HL-60/S4 treated with retinoic acid at 250 ng/mL for 4 days and 3 days (cell line): ENCODE results near the gene ADAMTS19.

Source experiments
- in situ Hi-C: fragments of 300-500 bp; cut with MboI; formaldehyde crosslinking; loops from 2 replicates; pipeline ENCODE4 v1.7.0; 2022; ENCODE audit warnings: low sequenced_read_pairs

Gene ADAMTS19

DNA sequence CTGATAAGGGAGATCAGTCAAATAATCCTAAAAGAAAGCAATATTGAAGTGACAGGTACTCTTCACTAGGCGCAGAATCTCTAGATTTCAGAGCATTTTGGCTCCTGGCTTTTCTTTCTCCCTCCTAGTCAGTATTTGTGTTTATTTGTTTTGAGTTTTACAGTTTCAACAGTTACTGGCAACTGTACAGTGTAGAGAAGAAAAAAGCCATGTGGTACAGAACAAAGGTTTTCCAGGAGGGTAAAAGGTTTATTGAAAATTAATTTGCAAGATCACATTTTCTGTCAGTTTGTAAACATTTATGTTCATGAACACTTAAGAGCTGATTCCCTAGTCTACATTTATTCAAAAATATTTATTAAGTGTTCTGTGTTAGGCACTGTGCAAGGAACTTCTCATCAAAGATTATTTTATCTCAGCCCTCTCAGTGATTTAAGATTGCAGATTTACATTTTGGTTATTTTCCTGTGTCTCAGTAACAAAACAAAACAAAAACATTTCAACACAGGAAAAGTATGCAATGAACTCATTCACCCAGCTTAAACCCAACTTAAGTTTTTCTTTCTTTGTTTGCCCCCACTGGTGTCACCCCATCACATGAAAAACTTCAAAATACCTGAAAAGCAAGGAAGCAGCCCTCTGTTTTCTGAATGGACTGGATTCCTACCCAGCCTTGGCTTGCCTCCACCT is 300.7 kb downstream of the ADAMTS19 start:
- in situ Hi-C loops: no loop called here

DNA sequence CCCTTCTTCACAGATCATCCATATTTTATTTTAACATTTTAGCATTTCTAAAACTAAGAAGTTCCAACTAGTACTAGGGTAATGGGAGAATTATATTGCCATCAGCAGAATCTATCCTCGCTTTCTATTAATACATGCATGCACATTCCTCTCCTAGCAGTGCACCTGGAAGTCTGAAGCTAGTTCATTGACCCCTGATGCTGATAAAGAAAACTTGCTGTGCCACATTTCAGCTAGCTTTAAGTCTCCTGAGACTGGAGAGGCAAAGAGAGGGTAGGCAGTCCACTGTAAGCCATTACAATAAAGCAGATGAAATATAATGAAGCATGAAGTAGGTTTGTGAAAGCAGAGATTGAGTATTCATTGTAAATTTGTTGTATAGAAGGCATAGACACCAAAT is 303.6 kb downstream of the ADAMTS19 start:
- in situ Hi-C loops: no loop called here

GRCh38 chr5:129766798-129767197 is 306.7 kb downstream of the ADAMTS19 start:
- in situ Hi-C loops: no loop called here

GRCh38 chr5:129767927-129768380 is 307.9 kb downstream of the ADAMTS19 start:
- in situ Hi-C loops: no loop called here

DNA sequence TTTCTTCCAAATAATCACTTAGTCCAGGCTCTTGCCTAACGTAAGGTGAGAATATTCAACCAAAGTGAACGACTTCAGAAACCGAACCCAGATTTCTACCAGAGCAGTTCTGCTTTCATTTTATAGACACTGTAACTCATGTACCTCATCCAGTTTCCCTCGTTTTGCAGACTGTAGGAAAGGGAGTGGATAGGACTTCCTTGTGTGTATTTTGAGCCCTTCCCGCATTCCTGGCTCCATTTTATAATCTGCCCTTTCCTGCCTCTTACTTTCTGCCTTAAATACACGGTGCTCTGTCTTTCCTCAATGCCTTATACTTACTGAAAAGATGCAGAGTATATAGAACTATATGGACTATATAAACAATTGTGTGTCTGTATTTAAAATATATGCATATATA is 308.6 kb downstream of the ADAMTS19 start:
- in situ Hi-C loops: no loop called here

DNA sequence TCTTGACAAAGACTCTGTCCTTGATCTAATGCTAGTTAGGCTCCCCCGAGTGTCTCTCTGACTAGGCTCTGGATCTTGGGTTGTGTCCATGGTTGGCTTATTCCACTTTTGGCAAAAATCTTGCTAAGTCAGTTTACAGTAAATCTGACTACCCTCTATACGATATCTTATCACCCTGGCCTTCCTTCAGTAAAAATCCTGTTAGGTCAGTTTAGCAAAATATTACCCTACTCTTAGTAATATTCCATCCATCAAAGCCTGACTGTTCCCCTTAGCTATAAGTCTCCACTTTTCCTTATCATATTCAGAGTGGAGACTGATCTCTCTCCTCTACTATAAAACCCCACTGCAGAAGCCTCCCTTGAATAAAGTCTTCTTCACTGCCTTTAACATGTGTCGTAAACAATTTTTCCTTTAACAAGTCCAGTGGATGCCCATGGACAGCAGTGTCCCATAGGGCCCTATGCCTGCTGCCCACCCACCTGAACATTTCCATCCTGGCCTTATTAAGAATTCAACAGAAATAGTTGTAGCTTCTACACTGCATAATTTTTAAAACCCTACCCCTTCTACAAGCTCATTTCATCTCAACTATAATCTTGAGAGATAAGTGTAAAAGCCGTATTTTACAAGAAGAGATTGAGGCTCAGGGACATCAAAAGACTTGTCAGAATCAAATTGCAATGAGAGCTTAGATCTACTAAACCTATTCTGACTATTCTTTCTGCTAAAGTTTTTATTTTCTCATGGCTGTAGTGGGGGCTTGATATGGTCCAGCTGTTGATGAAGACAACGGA is 310.1 kb downstream of the ADAMTS19 start:
- in situ Hi-C loops: no loop called here

DNA sequence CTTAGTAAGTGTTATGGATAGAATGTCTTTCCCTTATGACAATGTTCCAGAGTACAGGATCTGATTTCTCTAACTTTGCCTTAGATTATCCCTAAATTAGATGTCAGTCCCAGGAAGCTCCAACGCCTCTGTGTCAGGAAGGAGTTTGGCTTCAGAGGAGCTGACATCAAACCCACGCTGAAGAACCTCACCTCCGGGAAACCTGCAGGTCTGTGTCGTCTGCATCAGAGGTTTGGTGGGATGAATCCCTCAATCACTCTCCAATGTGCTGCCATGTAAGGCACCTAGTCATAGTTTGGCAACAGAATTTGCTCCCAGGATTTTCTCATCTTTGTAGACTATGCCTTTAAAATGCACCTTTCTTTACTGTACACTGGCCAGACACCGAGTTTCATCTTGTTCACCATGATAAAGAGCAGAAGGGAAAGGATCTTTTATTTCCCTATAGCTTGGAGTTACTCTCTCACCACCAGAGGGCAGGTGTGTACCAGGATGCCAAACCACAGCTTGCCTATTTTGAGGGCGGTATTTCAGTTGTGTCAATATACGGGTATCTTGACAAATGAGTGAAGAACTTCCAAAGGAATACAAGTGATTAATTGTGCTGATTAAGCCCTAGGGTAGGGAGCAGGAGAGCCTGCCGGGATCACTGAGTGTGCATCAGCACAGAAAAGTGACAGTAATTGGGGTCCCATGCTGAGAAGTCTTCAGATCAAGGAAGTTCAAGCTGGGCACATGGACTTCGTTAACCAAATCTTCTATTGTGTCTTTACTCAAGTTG is 311.1 kb downstream of the ADAMTS19 start:
- in situ Hi-C loops: no loop called here

DNA sequence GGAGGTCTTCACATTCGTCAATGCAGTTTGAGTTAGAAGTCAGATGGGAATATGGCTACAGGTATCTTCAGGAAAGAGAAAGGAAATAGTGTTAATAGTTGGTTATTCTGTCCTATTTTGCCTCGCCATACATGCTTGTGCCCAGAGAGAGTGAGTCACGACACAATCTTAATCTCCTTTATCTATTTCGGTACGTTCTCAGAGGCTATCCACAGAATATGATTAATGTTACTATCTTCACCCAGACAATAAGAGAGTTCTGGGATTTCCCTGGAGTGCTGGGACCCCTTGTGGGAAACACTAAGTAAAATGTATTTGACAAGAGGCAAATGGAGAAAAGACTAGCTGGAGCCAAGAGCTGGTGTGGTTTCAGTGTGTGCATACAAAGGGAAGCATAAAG is 313.3 kb downstream of the ADAMTS19 start:
- in situ Hi-C loops: no loop called here

DNA sequence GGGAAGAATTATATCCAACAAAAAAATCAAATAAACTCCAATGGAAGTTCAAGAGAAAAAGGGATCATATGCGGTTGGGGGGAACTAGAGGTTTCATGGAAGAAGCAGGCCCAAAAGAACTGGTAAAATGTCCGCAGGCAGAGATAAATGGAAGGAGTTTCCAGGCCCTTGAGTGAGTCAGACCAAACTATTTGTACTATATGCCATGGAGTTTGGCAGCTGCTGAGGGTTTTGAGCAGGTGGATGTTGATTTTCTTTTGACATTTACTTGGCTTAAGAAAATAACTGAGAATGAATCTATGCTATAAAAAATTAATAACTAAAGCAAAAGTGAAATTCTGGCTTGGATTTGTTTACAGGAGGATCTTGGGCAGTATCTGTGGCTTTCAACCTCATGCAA is 321.5 kb downstream of the ADAMTS19 start:
- in situ Hi-C loops: no loop called here
